Measurements from ENCODE around the gene C12orf57. TPM values are rescaled to one million over a fixed set of nuclear protein-coding genes. Genes with fewer than 3 reads are reported as not detected.

Gene C12orf57
- total and polyA plus RNA-seq, 9 of the 15 experiments (the other 6 are each of a cell fraction or from before 2014, with no cell fraction given): 26.7 to 191 (median 107) TPM

GRCh38 chr12:6974180-6974579, 30.4 kb downstream of the C12orf57 start:
- in situ Hi-C loops (cut with MboI): no loop called here

GRCh38 chr12:6975297-6976032, 31.6 kb downstream of the C12orf57 start:
- ChIA-PET CTCF (ENCODE audit: low intra/inter-chr PET ratio) (no interaction called here), POLR2A (interaction anchor here (0.6 to 2.5 kb wide), 4 partner anchors 14 to 50 kb away, joined by 3 to 9 read pairs (median 4); partner anchors contain the start of genes C12orf57 and RNU7-1)
- 100% methylated on average over 2 of the region's 2 CpGs for WGBS (ENCODE audit: insufficient coverage, low coverage, missing lambda C conversion rate)
- Histone ChIP-seq H3K4me2 (ENCODE audit: insufficient read depth, low read length) (no peak overlapping the region), H3K9ac (ENCODE audit: insufficient read depth in 1 of 2, low read depth in 2 of 2, low read length in 2 of 2) (no peak overlapping the region), H3K27me3 (ENCODE audit: control insufficient read depth in 2 of 2, insufficient read depth in 2 of 2, low read length in 2 of 2) (no peaks in the 10 kb centered on the region), H3K4me1 (replicated peaks in 1 of 2; ENCODE audit: control insufficient read depth in 2 of 2, insufficient read depth in 2 of 2, low read length in 2 of 2) (peaks cover 0 to 4% of the 10 kb centered on the region in 2 experiments; a peak in 1 of 5 replicates), H4K20me1 (replicated peaks; ENCODE audit: control insufficient read depth, insufficient read depth, low read length) (no peaks in the 10 kb centered on the region), H2AFZ (ENCODE audit: low read depth, low read length) (no peak overlapping the region), H3K27ac (ENCODE audit: extremely low read depth, low read depth, low read length) (no peak overlapping the region), H3K9me3 (replicated peaks; ENCODE audit: control insufficient read depth, insufficient read depth, low read depth, low read length) (no peaks in the 10 kb centered on the region), H3K36me3 (ENCODE audit: control insufficient read depth, insufficient read depth, low read length) (peaks cover 82% of the 10 kb centered on the region), H3K9me1 (ENCODE audit: control insufficient read depth, insufficient read depth, low read length) (no peaks in the 10 kb centered on the region), H3K79me2 (ENCODE audit: control insufficient read depth, insufficient read depth, low read length) (peaks cover 38% of the 10 kb centered on the region), H3K4me3 (no peak overlapping the region)
- ATAC-seq (no peak), FAIRE-seq (no peak), DNase-seq (ENCODE audit: extremely low read depth in 1 of 4, low spot score in 3 of 4) (no peak)
- in situ Hi-C loops (cut with MboI): no loop called here
- BruUV-seq (replicated peaks): no TSS peak
- intact Hi-C loops (cut with micrococcal nuclease): no loop called here
- TF ChIP-seq POLR3A (IDR thresholded peaks at IDR 0.05; ENCODE audit: borderline replicate concordance, extremely low read depth, insufficient read depth, insufficient read length): no peak
- 0 out of 2 replicates have a peak, but pooled peaks have one; percentile 25 for TF ChIP-seq POLR2A (conservative IDR thresholded peaks at IDR 0.05)
- no peak for TF ChIP-seq ZNF280B (CRISPR knock-in tag; IDR thresholded peaks at IDR 0.05)

More at GRCh38 chr12:6974180-6974579, 30.4 kb downstream of the C12orf57 start:
- DNase-seq (ENCODE audit: extremely low read depth in 1 of 4, low spot score in 3 of 4): no peak
- Histone ChIP-seq H3K4me2 (ENCODE audit: insufficient read depth, low read length) (no peak overlapping the region), H3K4me1 (replicated peaks in 1 of 2; ENCODE audit: control insufficient read depth in 2 of 2, insufficient read depth in 2 of 2, low read length in 2 of 2) (peaks cover 0 to 4% of the 10 kb centered on the region in 2 experiments; a peak in 2 of 5 replicates), H3K9ac (ENCODE audit: insufficient read depth in 1 of 2, low read depth in 2 of 2, low read length in 2 of 2) (no peak overlapping the region; a peak in 1 of 4 replicates), H3K27ac (ENCODE audit: extremely low read depth, low read depth, low read length) (no peak overlapping the region), H2AFZ (ENCODE audit: low read depth, low read length) (no peak overlapping the region), H3K79me2 (ENCODE audit: control insufficient read depth, insufficient read depth, low read length) (peaks cover 51% of the 10 kb centered on the region), H3K9me1 (ENCODE audit: control insufficient read depth, insufficient read depth, low read length) (no peaks in the 10 kb centered on the region), H4K20me1 (replicated peaks; ENCODE audit: control insufficient read depth, insufficient read depth, low read length) (no peaks in the 10 kb centered on the region), H3K4me3 (no peak overlapping the region), H3K9me3 (replicated peaks; ENCODE audit: control insufficient read depth, insufficient read depth, low read depth, low read length) (no peaks in the 10 kb centered on the region), H3K36me3 (ENCODE audit: control insufficient read depth, insufficient read depth, low read length) (peaks cover 74% of the 10 kb centered on the region), H3K27me3 (ENCODE audit: control insufficient read depth in 2 of 2, insufficient read depth in 2 of 2, low read length in 2 of 2) (no peaks in the 10 kb centered on the region)
- POLR2A ChIA-PET: interaction anchor here (0.7 to 2.5 kb wide), 3 partner anchors 9 to 105 kb away, joined by 3 to 9 read pairs (median 5); partner anchors contain the start of genes C12orf57 and RNU7-1
- CTCF ChIA-PET (ENCODE audit: low intra/inter-chr PET ratio): no interaction called here
- intact Hi-C loops (cut with micrococcal nuclease): loop anchor here (5.0 kb wide), 2 partner anchors 43 to 68 kb away; partner anchors contain the start of gene LPCAT3
- no peak for ATAC-seq
- BruUV-seq (replicated peaks): no TSS peak
- no peak for FAIRE-seq
- 98% methylated on average over 5 of the region's 6 CpGs for WGBS (ENCODE audit: insufficient coverage, low coverage, missing lambda C conversion rate)
- TF ChIP-seq POLR2A (conservative IDR thresholded peaks at IDR 0.05) (0 out of 2 replicates have a peak, but pooled peaks have one; percentile 10), CTBP1 (IDR thresholded peaks at IDR 0.05; ENCODE audit: borderline replicate concordance) (no peak)
